T-cell (primary cell): ENCODE results near the gene TACO1. TPM values are rescaled to one million over a fixed set of nuclear protein-coding genes. Genes with fewer than 3 reads are reported as not detected.
A peak's percentile ranks its signal among the peaks of the same experiment; 100 is the strongest.

Experiments
- ATAC-seq, 4 experiments: fragments of 200-7000 bp in 3 of 4; fragments of 150-1000 bp in 1 of 4; cut with Tn5 transposase; replicated peaks in 1 of 4; 1 replicate in 3 of 4; 2 replicates in 1 of 4; pipeline ENCODE4 v1.10.0; 2021; ENCODE audit warnings: moderate library complexity in 3 of 4, mild to moderate bottlenecking in 2 of 4, moderate number of reproducible peaks in 1 of 4
- CTCF ChIA-PET, 2 donors: fragments of 300-600 bp; sonication (Branson Sonifier 250); formaldehyde crosslinking; loops; one replicate each; lab custom pipeline; 2022; ENCODE audit warnings: antibody characterized with exemption in 2 of 2; lab: Charles Lee
- POLR2A ChIA-PET, 2 donors: fragments of 300-600 bp; sonication (Branson Sonifier 250); formaldehyde crosslinking; loops; one replicate each; lab custom pipeline; 2022; ENCODE audit warnings: antibody characterized with exemption in 2 of 2; lab: Charles Lee
- DNase-seq, 35 experiments: peaks; one replicate each; pipeline versions ENCODE4 v3.0.0 to v3.0.0-alpha.2; 2013 to 2023
- H3K27ac ChIP-seq: one replicate; pipeline ENCODE4 v1.5.1; 2013; ENCODE audit warnings: low read length
- H3K27me3 ChIP-seq, 2 experiments: replicated peaks in 1 of 2; 1 replicate in 1 of 2; 2 replicates in 1 of 2; pipeline versions ENCODE4 v1.6.1 to v1.7.0; 2013; ENCODE audit warnings: low read length in 1 of 2, mixed read lengths in 1 of 2; ENCODE audit not compliant: control insufficient read depth in 2 of 2, insufficient read depth in 2 of 2; ENCODE audit errors: extremely low read depth in 1 of 2
- H3K36me3 ChIP-seq, 2 donors: 1 replicate in 1 of 2; 2 replicates in 1 of 2; pipeline versions ENCODE4 v1.6.1 to v1.7.0; 2013; ENCODE audit warnings: low read length in 1 of 2; ENCODE audit not compliant: control insufficient read depth in 2 of 2, insufficient read depth in 1 of 2; ENCODE audit errors: extremely low read depth in 1 of 2
- H3K4me1 ChIP-seq, 2 experiments: 1 replicate in 1 of 2; 2 replicates in 1 of 2; pipeline versions ENCODE4 v1.6.1 to v1.7.0; 2013; ENCODE audit warnings: low read length in 2 of 2, mixed read lengths in 1 of 2; ENCODE audit not compliant: insufficient read depth in 2 of 2, control insufficient read depth in 1 of 2; ENCODE audit errors: extremely low read depth in 1 of 2
- H3K4me3 ChIP-seq, 2 donors: 1 replicate in 1 of 2; 2 replicates in 1 of 2; pipeline versions ENCODE4 v1.5.1 to v1.7.0; 2013; ENCODE audit warnings: mild to moderate bottlenecking in 2 of 2, low read length in 1 of 2, moderate library complexity in 1 of 2; ENCODE audit not compliant: control insufficient read depth in 1 of 2; ENCODE audit errors: extremely low read depth in 1 of 2
- H3K9me3 ChIP-seq: 2 replicates; pipeline ENCODE4 v1.7.0; 2013
- H3K27ac Mint-ChIP-seq, 2 donors: one replicate each; pipeline ENCODE4 v1.8.0; 2020 to 2021; ENCODE audit warnings: mild to moderate bottlenecking in 2 of 2, mixed read lengths in 2 of 2
- H3K27me3 Mint-ChIP-seq, 2 donors: one replicate each; pipeline ENCODE4 v1.8.0; 2021 to 2022; ENCODE audit warnings: mixed read lengths in 2 of 2
- H3K36me3 Mint-ChIP-seq: one replicate; pipeline ENCODE4 v1.8.0; 2021; ENCODE audit warnings: mixed read lengths
- H3K4me1 Mint-ChIP-seq, 3 donors: one replicate each; pipeline ENCODE4 v1.8.0; 2020 to 2022; ENCODE audit warnings: mixed read lengths in 3 of 3, mild to moderate bottlenecking in 1 of 3
- H3K4me3 Mint-ChIP-seq, 3 donors: one replicate each; pipeline ENCODE4 v1.8.0; 2020 to 2022; ENCODE audit warnings: mild to moderate bottlenecking in 3 of 3, mixed read lengths in 3 of 3, moderate library complexity in 3 of 3
- H3K9me3 Mint-ChIP-seq, 3 donors: one replicate each; pipeline ENCODE4 v1.8.0; 2020 to 2022; ENCODE audit warnings: mixed read lengths in 3 of 3
- WGBS: methylation state at CpG from one replicate; pipeline ENCODE4 v1.1.5; 2013; ENCODE audit warnings: missing lambda C conversion rate; ENCODE audit not compliant: insufficient coverage; 5-methylcytosine and 5-hydroxymethylcytosine counted together
- total RNA-seq, 35 experiments: library from RNA in 6 of 35; stranded (reverse) in 6 of 35; fragments of 120-200 nt in 1 of 35; gene quantifications; one replicate each; pipeline versions ENCODE4 v1.2.1 to v1.2.4 and lab custom pipeline; 2013 to 2026

TACO1 gene
- total RNA-seq (10 to 100 TPM; 10.9 to 20.5 (median 18.8) TPM), total RNA-seq (lab: John Stamatoyannopoulos, UW) (2.0 to 5.7 (median 3.5) reads per million in 29 experiments)
- total RNA-seq (2013), result 13.7 TPM

- 2% methylated on average over 60 of the region's 61 CpGs for WGBS
- no peaks in the 10 kb centered on the region for H3K9me3 ChIP-seq
- ATAC-seq (peak; percentile 88 to 92 (median 89)), DNase-seq (peak in 34 of 35 experiments; percentile 41 to 82 (median 66))
- ChIA-PET POLR2A (no interaction called here), CTCF (interaction anchor here (0.5 to 1.8 kb wide), 5 partner anchors 11 to 600 kb away, joined by 3 to 10 read pairs (median 4); partner anchors contain the start of gene MAP3K3 (in 1 of the 2))
- H3K4me3 ChIP-seq, result peak within 1 kb of the TSS; percentile 68 to 96
- peaks cover 14 to 41% of the 10 kb centered on the region in 2 experiments for H3K4me1 ChIP-seq
- Mint-ChIP-seq H3K27me3 (no peaks in the 10 kb centered on the region), H3K9me3 (no peaks in the 10 kb centered on the region), H3K4me3 (peak within 1 kb of the TSS; percentile 89 to 96 (median 91)), H3K4me1 (peaks cover 35 to 51% (median 44%) of the 10 kb centered on the region in 3 donors), H3K36me3 (peaks cover 13% of the 10 kb centered on the region), H3K27ac (peak within 1 kb of the TSS; percentile 95 to 96)
- H3K27ac ChIP-seq, result peak within 1 kb of the TSS; percentile 43
- no peaks in the 10 kb centered on the region for H3K27me3 ChIP-seq
- peaks cover 5 to 16% of the 10 kb centered on the region in 2 donors for H3K36me3 ChIP-seq
These were observed at the start of gene TACO1 for GRCh38 chr17:63600569-63601438. TSS of gene TACO1 (plus strand) at chr17:63600895. CDS start at chr17:63601084, 189 bp downstream.

- Histone ChIP-seq H3K4me1 (peaks cover 22 to 44% of the 10 kb centered on the region in 2 experiments), H3K4me3 (peak overlapping the region; percentile 51 to 99), H3K27me3 (no peaks in the 10 kb centered on the region), H3K36me3 (peaks cover 0 to 8% of the 10 kb centered on the region in 2 donors), H3K27ac (no peak overlapping the region), H3K9me3 (no peaks in the 10 kb centered on the region)
- Mint-ChIP-seq H3K4me3 (peak overlapping the region; percentile 99), H3K9me3 (no peaks in the 10 kb centered on the region), H3K27me3 (no peaks in the 10 kb centered on the region), H3K36me3 (peaks cover 15% of the 10 kb centered on the region), H3K4me1 (peaks cover 55 to 68% (median 60%) of the 10 kb centered on the region in 3 donors), H3K27ac (peak overlapping the region in 1 of 2 donors; percentile 66)
- ATAC-seq (no peak), DNase-seq (no peak)
- WGBS, result no CpG with 5 or more reads among the region's 6 CpGs
- ChIA-PET CTCF (interaction anchor here in 1 of 2 donors (0.6 to 1.2 kb wide), 4 partner anchors 17 to 382 kb away, joined by 3 to 4 read pairs (median 4); no protein-coding TSS in a partner anchor), POLR2A (no interaction called here)
These were observed 48.5 kb upstream of the TACO1 start for GRCh38 chr17:63552211-63552610.

- ChIA-PET CTCF (no interaction called here), POLR2A (no interaction called here)
- WGBS, result 100% methylated on average over 2 of the region's 7 CpGs
- H3K9me3 ChIP-seq, result no peaks in the 10 kb centered on the region
- H3K27ac ChIP-seq, result no peak overlapping the region
- H3K4me1 ChIP-seq, result peaks cover 22 to 40% of the 10 kb centered on the region in 2 experiments
- Mint-ChIP-seq H3K27ac (peak overlapping the region in 1 of 2 donors; percentile 3), H3K9me3 (no peaks in the 10 kb centered on the region), H3K36me3 (peaks cover 16% of the 10 kb centered on the region), H3K27me3 (no peaks in the 10 kb centered on the region), H3K4me1 (peaks cover 79 to 85% (median 81%) of the 10 kb centered on the region in 3 donors), H3K4me3 (peak overlapping the region in 1 of 3 donors; percentile 36)
- DNase-seq (no peak), ATAC-seq (no peak)
- peaks cover 0 to 8% of the 10 kb centered on the region in 2 donors for H3K36me3 ChIP-seq
- no peaks in the 10 kb centered on the region for H3K27me3 ChIP-seq
- no peak overlapping the region for H3K4me3 ChIP-seq
These were observed 45.1 kb upstream of the TACO1 start for GRCh38 chr17:63555500-63556156.

GRCh38 chr17:63557416-63557815 lies 43.3 kb upstream of the TACO1 start:
- H3K9me3 Mint-ChIP-seq, result no peaks in the 10 kb centered on the region
- Histone ChIP-seq H3K4me3 (no peak overlapping the region), H3K36me3 (peaks cover 0 to 8% of the 10 kb centered on the region in 2 donors), H3K4me1 (peaks cover 15 to 33% of the 10 kb centered on the region in 2 experiments), H3K27ac (no peak overlapping the region), H3K27me3 (no peaks in the 10 kb centered on the region), H3K9me3 (no peaks in the 10 kb centered on the region)
- ATAC-seq, result no peak
- H3K36me3 Mint-ChIP-seq, result peaks cover 16% of the 10 kb centered on the region
- CTCF ChIA-PET, result no interaction called here
- no peak overlapping the region for H3K4me3 Mint-ChIP-seq
- no peak overlapping the region for H3K27ac Mint-ChIP-seq
- H3K27me3 Mint-ChIP-seq, result no peaks in the 10 kb centered on the region
- H3K4me1 Mint-ChIP-seq, result peaks cover 85 to 87% (median 87%) of the 10 kb centered on the region in 3 donors
- no peak for DNase-seq
- no CpG with 5 or more reads among the region's 2 CpGs for WGBS
- POLR2A ChIA-PET, result no interaction called here

- Histone ChIP-seq H3K36me3 (peaks cover 0 to 8% of the 10 kb centered on the region in 2 donors), H3K27me3 (no peaks in the 10 kb centered on the region), H3K4me1 (peaks cover 13 to 30% of the 10 kb centered on the region in 2 experiments), H3K9me3 (no peaks in the 10 kb centered on the region), H3K27ac (no peak overlapping the region), H3K4me3 (no peak overlapping the region)
- Mint-ChIP-seq H3K9me3 (no peaks in the 10 kb centered on the region), H3K27me3 (no peaks in the 10 kb centered on the region), H3K36me3 (peaks cover 12% of the 10 kb centered on the region), H3K4me3 (no peak overlapping the region), H3K27ac (no peak overlapping the region), H3K4me1 (peaks cover 83 to 87% (median 84%) of the 10 kb centered on the region in 3 donors)
- ATAC-seq (no peak), DNase-seq (no peak)
- WGBS, result no CpG with 5 or more reads among the region's 3 CpGs
- CTCF ChIA-PET, result no interaction called here
- POLR2A ChIA-PET, result no interaction called here
These were observed 42.3 kb upstream of the TACO1 start for GRCh38 chr17:63558441-63558840.

- peaks cover 5 to 19% of the 10 kb centered on the region in 2 experiments for H3K4me1 ChIP-seq
- no peak overlapping the region for H3K27ac ChIP-seq
- DNase-seq (no peak), ATAC-seq (no peak)
- Mint-ChIP-seq H3K27me3 (no peaks in the 10 kb centered on the region), H3K27ac (peak overlapping the region; percentile 12 to 23), H3K4me3 (no peak overlapping the region), H3K4me1 (peaks cover 70 to 78% (median 73%) of the 10 kb centered on the region in 3 donors), H3K9me3 (no peaks in the 10 kb centered on the region), H3K36me3 (peaks cover 5% of the 10 kb centered on the region)
- ChIA-PET CTCF (no interaction called here), POLR2A (no interaction called here)
- peaks cover under 1 to 2% of the 10 kb centered on the region in 2 donors for H3K36me3 ChIP-seq
- H3K9me3 ChIP-seq, result no peaks in the 10 kb centered on the region
- H3K4me3 ChIP-seq, result no peak overlapping the region
- H3K27me3 ChIP-seq, result no peaks in the 10 kb centered on the region
These were observed 38.9 kb upstream of the TACO1 start for GRCh38 chr17:63561819-63562218.
